Testis (tissue), 2 donors: ENCODE data around the gene GRN.

Experiments used
- CTCF ChIP-seq, 3 experiments: fragments of 450-650 bp in 2 of 3; fragments of 200-600 bp in 1 of 3; sonication (generic) in 1 of 3; IDR thresholded peaks; one replicate each; pipeline ENCODE4 v1.5.1; 2016 to 2019; ENCODE audit warnings: antibody characterized with exemption in 3 of 3, mild to moderate bottlenecking in 2 of 3, moderate library complexity in 1 of 3
- POLR2A ChIP-seq: fragments of 450-650 bp; IDR thresholded peaks from one replicate; pipeline ENCODE4 v1.6.1; 2017; ENCODE audit warnings: antibody characterized with exemption, mild to moderate bottlenecking, moderate library complexity

GRCh38 chr17:44335968-44336367, 9.1 kb upstream of the GRN start:
- no peak for TF ChIP-seq CTCF (IDR thresholded peaks at IDR 0.05)
- TF ChIP-seq POLR2A: no peak
